ENCODE results near the gene CAMTA1.

The CAMTA1 gene

GRCh38 chr1:7616953-7617352 lies 831.7 kb downstream of the CAMTA1 start:
- no peak for DNase-seq

DNA sequence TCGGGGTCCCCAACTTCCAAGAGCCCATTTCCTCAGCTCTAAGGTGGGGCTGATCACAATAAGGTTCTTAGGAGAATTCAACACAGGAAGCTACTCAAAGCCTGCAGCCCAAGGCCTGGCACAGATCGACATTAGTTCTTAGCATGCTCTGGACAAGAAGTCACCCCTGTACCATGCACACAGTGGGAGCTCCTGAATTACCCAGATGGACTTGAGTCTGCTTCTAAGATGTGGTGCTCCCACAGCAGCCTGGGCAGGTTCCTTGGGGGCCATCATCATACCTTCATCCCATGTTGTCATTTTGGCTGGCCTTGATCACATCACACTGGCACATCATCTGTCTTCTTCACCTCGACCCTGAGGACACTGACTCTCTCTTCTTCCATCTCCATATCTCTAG lies 832.6 kb downstream of the CAMTA1 start:
- no peak for DNase-seq

- no peak for DNase-seq
These were observed 834.9 kb downstream of the CAMTA1 start for GRCh38 chr1:7620196-7620595.

- no peak for DNase-seq
These were observed 836.3 kb downstream of the CAMTA1 start for GRCh38 chr1:7621334-7622219.

DNA sequence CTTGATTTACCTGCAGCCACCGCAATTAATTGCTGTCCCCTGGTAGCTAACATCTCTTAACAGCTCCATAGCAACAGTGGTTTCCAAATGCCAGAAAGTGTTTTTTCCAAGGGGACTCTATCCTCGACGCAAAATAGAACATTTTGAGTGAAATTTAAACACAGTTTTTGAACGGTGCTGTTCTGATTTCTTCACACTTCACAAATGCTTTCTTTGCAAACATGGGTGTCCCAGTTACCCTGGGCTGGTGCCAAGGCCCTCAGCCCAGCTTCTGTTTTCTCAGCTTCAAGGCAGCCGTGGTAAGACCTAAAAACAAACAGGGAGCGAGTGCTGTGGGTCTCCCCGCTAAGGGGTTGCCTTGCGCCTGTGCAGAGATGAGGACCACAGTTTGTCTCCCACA lies 838.6 kb downstream of the CAMTA1 start:
- no peak for DNase-seq

- no peak for DNase-seq
These were observed 839.6 kb downstream of the CAMTA1 start for GRCh38 chr1:7624791-7625355.

GRCh38 chr1:7625401-7625800 lies 840.1 kb downstream of the CAMTA1 start:
- DNase-seq: no peak

DNA sequence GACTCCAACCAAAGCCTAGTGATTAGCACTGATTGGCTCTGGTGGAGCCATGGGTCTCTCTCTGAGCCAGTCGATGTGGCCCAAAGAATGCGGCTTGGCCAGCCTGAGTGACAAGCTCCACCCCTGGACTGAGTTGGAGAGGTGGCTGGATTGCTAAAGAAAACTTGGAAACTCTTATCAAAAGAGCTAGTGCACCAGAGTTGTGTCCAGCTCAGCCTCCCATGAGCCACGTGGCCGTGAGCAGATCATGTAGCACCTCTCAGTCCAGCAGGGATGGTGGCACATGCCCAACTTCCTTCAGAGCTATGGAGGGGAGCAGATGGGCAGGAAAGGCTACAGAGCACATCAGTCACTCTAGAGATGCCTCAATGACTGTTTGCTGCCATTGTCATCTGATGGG lies 843.0 kb downstream of the CAMTA1 start:
- no peak for DNase-seq

- no peak for DNase-seq
These were observed 843.8 kb downstream of the CAMTA1 start for GRCh38 chr1:7629011-7629410.

GRCh38 chr1:7629465-7630195 lies 844.4 kb downstream of the CAMTA1 start:
- DNase-seq: no peak

DNA sequence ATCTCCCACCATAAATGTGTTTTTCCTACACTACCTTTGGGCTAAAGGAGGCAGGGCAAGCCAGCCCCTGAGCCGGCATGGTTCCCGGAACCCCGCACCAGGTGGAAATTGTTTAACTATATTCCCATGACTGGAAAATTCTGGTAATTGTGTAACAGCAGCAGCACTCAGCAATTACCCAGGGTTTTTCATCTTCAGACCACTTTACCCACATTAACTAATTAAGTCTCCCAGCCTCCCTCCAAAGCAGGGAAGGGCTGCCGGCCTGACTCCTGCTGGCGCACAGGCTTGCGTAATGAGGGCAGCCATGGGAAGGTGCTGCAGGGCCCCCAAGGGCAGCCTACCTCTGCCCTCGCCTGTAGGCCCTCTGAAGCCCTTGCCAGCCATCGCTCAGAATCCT lies 845.1 kb downstream of the CAMTA1 start:
- DNase-seq: no peak

DNA sequence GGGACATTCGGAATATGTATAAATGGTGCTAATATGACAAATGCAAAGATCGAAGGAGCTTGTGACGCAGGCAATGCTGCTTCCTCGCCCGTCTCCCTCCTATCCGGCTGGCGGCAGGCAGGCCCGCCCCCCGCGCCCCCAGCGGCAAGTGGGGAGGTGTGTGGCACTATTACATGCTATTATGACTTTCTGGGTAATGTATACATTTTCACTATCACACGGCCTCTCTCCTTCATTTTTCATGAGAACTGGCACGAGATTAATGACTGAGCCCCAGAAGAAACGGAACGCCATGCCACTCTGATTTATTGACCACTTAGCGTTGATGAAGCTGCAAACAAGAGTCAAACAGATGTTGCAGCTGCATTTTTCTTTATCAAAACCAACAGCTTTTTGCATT lies 846.9 kb downstream of the CAMTA1 start:
- DNase-seq: no peak

- DNase-seq: no peak
These were observed 847.4 kb downstream of the CAMTA1 start for GRCh38 chr1:7632681-7633080.

DNA sequence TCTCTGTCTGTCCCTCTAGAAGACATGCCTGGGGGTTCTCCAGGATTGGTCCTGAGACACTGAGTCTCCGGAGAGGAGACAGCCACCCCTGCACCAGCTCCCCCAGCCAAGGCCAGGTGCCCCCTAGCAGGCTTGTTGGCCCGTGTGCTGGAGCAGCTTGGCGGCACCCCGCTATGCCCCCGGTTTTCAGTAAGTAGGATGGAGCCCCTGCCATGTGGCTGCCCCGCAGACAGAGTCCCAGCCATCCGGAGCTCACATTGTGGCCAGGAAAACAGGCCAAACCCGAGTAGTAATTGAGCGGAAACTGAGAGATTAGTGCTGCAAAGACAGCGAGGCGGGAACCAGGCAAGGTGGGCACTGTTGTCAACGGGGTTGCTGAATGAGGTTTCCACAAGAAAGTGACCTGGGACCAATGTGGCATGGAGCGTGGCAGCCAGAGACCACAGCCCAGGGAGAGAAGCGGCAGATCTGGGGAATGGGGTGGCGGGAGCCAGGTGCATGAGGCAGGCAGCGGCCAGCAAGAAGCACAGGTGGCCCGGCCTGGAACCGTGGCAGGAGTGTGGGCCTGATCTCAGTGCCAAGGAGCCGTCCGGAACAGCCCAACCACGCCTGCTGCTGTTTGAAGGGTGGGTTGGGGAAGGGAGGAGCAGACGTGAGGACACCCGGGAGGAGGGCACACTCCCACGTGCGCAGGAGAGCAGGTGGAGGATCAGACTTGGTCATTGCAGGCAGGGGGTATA lies 848.4 kb downstream of the CAMTA1 start:
- DNase-seq: no peak

DNA sequence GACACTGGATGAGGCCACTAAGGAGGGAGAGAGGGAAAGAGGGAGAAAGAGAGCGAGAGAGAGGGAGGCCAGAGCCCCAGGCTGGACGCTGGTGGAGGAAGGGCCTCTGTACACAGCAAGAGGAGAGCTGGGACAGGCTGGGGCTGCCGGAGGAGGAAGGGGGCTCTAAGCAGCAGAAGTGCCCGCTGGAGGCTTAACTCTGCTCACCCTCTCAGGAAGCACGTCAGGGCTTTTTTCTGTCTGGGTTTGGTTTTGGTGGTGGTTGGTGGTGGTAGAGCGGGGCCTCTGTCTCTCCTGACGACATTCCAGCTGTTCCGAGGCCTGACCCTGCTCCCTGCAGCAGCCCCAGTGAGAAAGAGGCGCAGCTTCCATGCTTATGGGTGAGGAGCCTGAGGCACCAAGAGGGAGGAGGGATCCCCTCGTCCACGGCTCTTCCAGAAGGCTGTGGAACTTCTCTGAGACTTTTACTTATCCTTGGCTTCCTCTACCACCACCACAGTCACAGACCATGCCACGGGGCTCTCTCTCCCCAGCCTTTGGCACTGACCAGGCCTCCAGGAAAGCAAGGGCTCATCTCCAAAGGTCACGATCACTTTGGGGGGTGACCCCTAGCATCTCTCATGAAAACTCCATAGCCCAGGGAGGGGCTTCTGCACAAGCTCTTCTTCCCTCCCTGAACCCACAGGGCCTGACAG lies 849.4 kb downstream of the CAMTA1 start:
- no peak for DNase-seq

- DNase-seq: no peak
These were observed 851.7 kb downstream of the CAMTA1 start for GRCh38 chr1:7636795-7637526.

GRCh38 chr1:7638078-7638477 lies 852.8 kb downstream of the CAMTA1 start:
- no peak for DNase-seq

GRCh38 chr1:7639435-7640131 lies 854.3 kb downstream of the CAMTA1 start:
- DNase-seq: no peak

GRCh38 chr1:7640350-7640749 lies 855.1 kb downstream of the CAMTA1 start:
- DNase-seq: no peak

DNA sequence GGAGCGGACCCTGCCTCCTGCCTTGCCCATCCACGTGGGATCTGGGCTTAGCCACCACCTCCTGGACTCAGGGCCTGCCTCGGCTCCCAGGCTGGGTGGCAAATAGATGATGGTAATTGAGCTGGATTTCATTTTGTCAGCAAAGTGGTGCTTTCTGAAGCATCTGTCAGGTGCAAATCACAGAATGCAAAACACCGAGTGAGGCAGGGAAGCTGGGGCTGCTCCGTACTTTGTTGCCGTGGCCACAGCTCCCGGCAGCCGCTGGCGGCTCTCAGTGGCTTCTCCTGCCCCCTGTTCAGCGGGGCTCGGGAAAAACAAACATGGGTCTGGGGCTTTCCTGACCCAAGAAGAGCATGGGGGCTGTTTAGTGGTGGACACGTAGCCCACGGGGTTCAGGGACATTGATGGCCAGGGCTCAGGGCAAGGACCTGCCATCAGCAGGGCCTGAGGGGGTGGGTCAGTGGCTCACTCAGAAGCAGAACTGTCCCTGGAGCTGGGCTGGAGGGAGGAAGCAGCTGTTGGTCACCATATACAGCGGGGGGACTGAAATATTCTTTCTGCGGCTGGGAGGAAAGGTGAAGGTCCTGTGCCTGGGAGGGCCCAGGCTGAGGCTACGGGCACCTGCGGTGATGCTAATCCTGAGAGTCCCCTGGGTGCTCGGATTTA lies 855.8 kb downstream of the CAMTA1 start:
- DNase-seq: no peak
